HG03045 (cell line): ENCODE data around the gene PACS2.
"Not testable (repeated sequence)": the region's sequence is repeated elsewhere in the genome, so short reads cannot be mapped to it uniquely, and the experiment has no call there.

Experiments
- ATAC-seq: cut with Tn5 transposase; IDR thresholded peaks from one replicate; pipeline ENCODE4 v1.9.1; 2021; ENCODE audit warnings: mild to moderate bottlenecking, moderate library complexity; ENCODE audit not compliant: unreplicated experiment

PACS2 gene

GRCh38 chr14:105314287-105315200, at the start of gene PACS2:
TSS of gene PACS2 (plus strand) at chr14:105314748. CDS start at chr14:105314919, 171 bp downstream.
- peak; percentile 66 for ATAC-seq

- no peak for ATAC-seq
Observed at GRCh38 chr14:105267820-105268548, 46.6 kb upstream of the PACS2 start.

- no peak for ATAC-seq
Observed at GRCh38 chr14:105268736-105269354, 45.7 kb upstream of the PACS2 start.

GRCh38 chr14:105269405-105269804, 45.1 kb upstream of the PACS2 start:
- no peak for ATAC-seq

- ATAC-seq, result no peak
Observed at GRCh38 chr14:105271224-105271890, 43.2 kb upstream of the PACS2 start.

- no peak for ATAC-seq
Observed at GRCh38 chr14:105272623-105273022, 41.9 kb upstream of the PACS2 start.

- no peak for ATAC-seq
Observed at GRCh38 chr14:105273062-105273461, 41.5 kb upstream of the PACS2 start.

GRCh38 chr14:105274637-105275036, 39.9 kb upstream of the PACS2 start:
- no peak for ATAC-seq

- no peak for ATAC-seq
Observed at GRCh38 chr14:105275267-105275946, 39.1 kb upstream of the PACS2 start.

- not testable (repeated sequence) for ATAC-seq
Observed at GRCh38 chr14:105277448-105277847, 37.1 kb upstream of the PACS2 start.

- ATAC-seq, result no peak
Observed at GRCh38 chr14:105279642-105280361, 34.7 kb upstream of the PACS2 start.

- no peak for ATAC-seq
Observed at GRCh38 chr14:105280525-105280924, 34.0 kb upstream of the PACS2 start.

- no peak for ATAC-seq
Observed at GRCh38 chr14:105281371-105282097, 33.0 kb upstream of the PACS2 start.

- ATAC-seq, result no peak
Observed at GRCh38 chr14:105282098-105282725, 32.3 kb upstream of the PACS2 start.

GRCh38 chr14:105283028-105283427, 31.5 kb upstream of the PACS2 start:
- no peak for ATAC-seq

- ATAC-seq, result no peak
Observed at GRCh38 chr14:105283899-105284298, 30.6 kb upstream of the PACS2 start.

- ATAC-seq, result no peak
Observed at GRCh38 chr14:105285174-105285573, 29.4 kb upstream of the PACS2 start.

- no peak for ATAC-seq
Observed at GRCh38 chr14:105286759-105287144, 27.8 kb upstream of the PACS2 start.
